ENCODE results near the gene FGFR4.
"Not testable (repeated sequence)": the region's sequence is repeated elsewhere in the genome, so short reads cannot be mapped to it uniquely, and the experiment has no call there.

Gene FGFR4

GRCh38 chr5:177086654-177087397 lies at the start of gene FGFR4:
Gene FGFR4 (plus strand): TSS chr5:177086915. CDS start chr5:177089603, 2,688 bp downstream.
- peaks cover 36% of the 10 kb centered on the region for H3K27me3 Mint-ChIP-seq (ENCODE audit: low read depth)
- H3K4me1 Mint-ChIP-seq (ENCODE audit: low read depth): peaks cover 6% of the 10 kb centered on the region
- no peaks in the 10 kb centered on the region for H3K9me3 Mint-ChIP-seq
- H3K36me3 Mint-ChIP-seq (ENCODE audit: low read depth): no peaks in the 10 kb centered on the region
- H3K4me3 Mint-ChIP-seq: peak within 1 kb of the TSS; percentile 61
- no peak within 1 kb of the TSS for H3K27ac Mint-ChIP-seq
- DNase-seq (ENCODE audit: low spot score): peak; percentile 59

GRCh38 chr5:177036921-177037320 lies 49.8 kb upstream of the FGFR4 start:
- Mint-ChIP-seq H3K27ac (no peak overlapping the region), H3K27me3 (ENCODE audit: low read depth) (no peaks in the 10 kb centered on the region), H3K4me3 (no peak overlapping the region), H3K9me3 (no peaks in the 10 kb centered on the region), H3K4me1 (ENCODE audit: low read depth) (peaks cover 9% of the 10 kb centered on the region), H3K36me3 (ENCODE audit: low read depth) (peaks cover 25% of the 10 kb centered on the region)
- no peak for DNase-seq (ENCODE audit: low spot score)

- DNase-seq (ENCODE audit: low spot score): no peak
- Mint-ChIP-seq H3K4me1 (ENCODE audit: low read depth) (peaks cover 6% of the 10 kb centered on the region), H3K27ac (no peak overlapping the region), H3K36me3 (ENCODE audit: low read depth) (peaks cover 27% of the 10 kb centered on the region), H3K9me3 (no peaks in the 10 kb centered on the region), H3K27me3 (ENCODE audit: low read depth) (no peaks in the 10 kb centered on the region), H3K4me3 (no peak overlapping the region)
Observed at GRCh38 chr5:177040814-177041420, 45.8 kb upstream of the FGFR4 start.

- no peaks in the 10 kb centered on the region for H3K4me1 Mint-ChIP-seq (ENCODE audit: low read depth)
- peaks cover 25% of the 10 kb centered on the region for H3K36me3 Mint-ChIP-seq (ENCODE audit: low read depth)
- H3K27me3 Mint-ChIP-seq (ENCODE audit: low read depth): no peaks in the 10 kb centered on the region
- H3K27ac Mint-ChIP-seq: no peak overlapping the region
- no peak for DNase-seq (ENCODE audit: low spot score)
- H3K9me3 Mint-ChIP-seq: no peaks in the 10 kb centered on the region
- H3K4me3 Mint-ChIP-seq: no peak overlapping the region
Observed at GRCh38 chr5:177041936-177042335, 44.8 kb upstream of the FGFR4 start.

GRCh38 chr5:177043114-177043513 lies 43.6 kb upstream of the FGFR4 start:
- Mint-ChIP-seq H3K27me3 (ENCODE audit: low read depth) (no peaks in the 10 kb centered on the region), H3K4me3 (no peak overlapping the region), H3K9me3 (no peaks in the 10 kb centered on the region), H3K36me3 (ENCODE audit: low read depth) (peaks cover 28% of the 10 kb centered on the region), H3K4me1 (ENCODE audit: low read depth) (no peaks in the 10 kb centered on the region), H3K27ac (no peak overlapping the region)
- no peak for DNase-seq (ENCODE audit: low spot score)

GRCh38 chr5:177043958-177044357 lies 42.8 kb upstream of the FGFR4 start:
- no peaks in the 10 kb centered on the region for H3K9me3 Mint-ChIP-seq
- no peak overlapping the region for H3K4me3 Mint-ChIP-seq
- DNase-seq (ENCODE audit: low spot score): no peak
- no peaks in the 10 kb centered on the region for H3K4me1 Mint-ChIP-seq (ENCODE audit: low read depth)
- no peaks in the 10 kb centered on the region for H3K27me3 Mint-ChIP-seq (ENCODE audit: low read depth)
- peaks cover 28% of the 10 kb centered on the region for H3K36me3 Mint-ChIP-seq (ENCODE audit: low read depth)
- no peak overlapping the region for H3K27ac Mint-ChIP-seq

GRCh38 chr5:177044641-177045040 lies 42.1 kb upstream of the FGFR4 start:
- H3K27me3 Mint-ChIP-seq (ENCODE audit: low read depth): no peaks in the 10 kb centered on the region
- peaks cover 31% of the 10 kb centered on the region for H3K36me3 Mint-ChIP-seq (ENCODE audit: low read depth)

GRCh38 chr5:177045631-177046030 lies 41.1 kb upstream of the FGFR4 start:
- no peak overlapping the region for H3K4me3 Mint-ChIP-seq
- H3K9me3 Mint-ChIP-seq: no peaks in the 10 kb centered on the region
- peaks cover 33% of the 10 kb centered on the region for H3K36me3 Mint-ChIP-seq (ENCODE audit: low read depth)
- no peaks in the 10 kb centered on the region for H3K4me1 Mint-ChIP-seq (ENCODE audit: low read depth)
- H3K27me3 Mint-ChIP-seq (ENCODE audit: low read depth): no peaks in the 10 kb centered on the region
- no peak overlapping the region for H3K27ac Mint-ChIP-seq
- DNase-seq (ENCODE audit: low spot score): no peak

More at GRCh38 chr5:177044641-177045040, 42.1 kb upstream of the FGFR4 start:
- Mint-ChIP-seq H3K27ac (no peak overlapping the region), H3K4me3 (no peak overlapping the region), H3K4me1 (ENCODE audit: low read depth) (no peaks in the 10 kb centered on the region), H3K9me3 (no peaks in the 10 kb centered on the region)
- DNase-seq (ENCODE audit: low spot score): no peak

GRCh38 chr5:177048531-177048930 lies 38.2 kb upstream of the FGFR4 start:
- H3K36me3 Mint-ChIP-seq (ENCODE audit: low read depth): peaks cover 31% of the 10 kb centered on the region

GRCh38 chr5:177049285-177049684 lies 37.4 kb upstream of the FGFR4 start:
- H3K27ac Mint-ChIP-seq: no peak overlapping the region
- peaks cover 30% of the 10 kb centered on the region for H3K36me3 Mint-ChIP-seq (ENCODE audit: low read depth)
- no peak for DNase-seq (ENCODE audit: low spot score)
- no peaks in the 10 kb centered on the region for H3K9me3 Mint-ChIP-seq
- H3K4me1 Mint-ChIP-seq (ENCODE audit: low read depth): no peaks in the 10 kb centered on the region
- H3K4me3 Mint-ChIP-seq: no peak overlapping the region
- no peaks in the 10 kb centered on the region for H3K27me3 Mint-ChIP-seq (ENCODE audit: low read depth)

More at GRCh38 chr5:177048531-177048930, 38.2 kb upstream of the FGFR4 start:
- H3K4me3 Mint-ChIP-seq; H3K4me1 Mint-ChIP-seq (ENCODE audit: low read depth); H3K27me3 Mint-ChIP-seq (ENCODE audit: low read depth); DNase-seq (ENCODE audit: low spot score); H3K27ac Mint-ChIP-seq; H3K9me3 Mint-ChIP-seq: not testable (repeated sequence)

GRCh38 chr5:177064500-177065277 lies 22.0 kb upstream of the FGFR4 start:
- Mint-ChIP-seq H3K27me3 (ENCODE audit: low read depth) (no peaks in the 10 kb centered on the region), H3K36me3 (ENCODE audit: low read depth) (peaks cover 13% of the 10 kb centered on the region), H3K27ac (no peak overlapping the region), H3K4me3 (no peak overlapping the region), H3K9me3 (no peaks in the 10 kb centered on the region), H3K4me1 (ENCODE audit: low read depth) (no peaks in the 10 kb centered on the region)
- DNase-seq (ENCODE audit: low spot score): no peak

- Mint-ChIP-seq H3K36me3 (ENCODE audit: low read depth) (peaks cover 12% of the 10 kb centered on the region), H3K27me3 (ENCODE audit: low read depth) (no peaks in the 10 kb centered on the region), H3K4me1 (ENCODE audit: low read depth) (no peaks in the 10 kb centered on the region), H3K4me3 (no peak overlapping the region), H3K27ac (no peak overlapping the region), H3K9me3 (no peaks in the 10 kb centered on the region)
- DNase-seq (ENCODE audit: low spot score): no peak
Observed at GRCh38 chr5:177065491-177065890, 21.2 kb upstream of the FGFR4 start.

- no peak for DNase-seq (ENCODE audit: low spot score)
- H3K27me3 Mint-ChIP-seq (ENCODE audit: low read depth): no peaks in the 10 kb centered on the region
- H3K27ac Mint-ChIP-seq: no peak overlapping the region
- H3K36me3 Mint-ChIP-seq (ENCODE audit: low read depth): peaks cover 12% of the 10 kb centered on the region
- H3K4me1 Mint-ChIP-seq (ENCODE audit: low read depth): no peaks in the 10 kb centered on the region
- H3K9me3 Mint-ChIP-seq: no peaks in the 10 kb centered on the region
- H3K4me3 Mint-ChIP-seq: no peak overlapping the region
Observed at GRCh38 chr5:177066224-177066623, 20.5 kb upstream of the FGFR4 start.

- Mint-ChIP-seq H3K27ac (no peak overlapping the region), H3K4me1 (ENCODE audit: low read depth) (peaks cover 3% of the 10 kb centered on the region), H3K4me3 (no peak overlapping the region), H3K27me3 (ENCODE audit: low read depth) (no peaks in the 10 kb centered on the region), H3K36me3 (ENCODE audit: low read depth) (peaks cover 10% of the 10 kb centered on the region), H3K9me3 (no peaks in the 10 kb centered on the region)
- no peak for DNase-seq (ENCODE audit: low spot score)
Observed at GRCh38 chr5:177067503-177067902, 19.2 kb upstream of the FGFR4 start.

All from T-helper 2 cell treated with Interferon-gamma antibody and Interleukin-4, amounts not matched to agents 5 μg/mL and 100 μg/mL, for 36 hours (primary cell).